HepG2 (cell line): ENCODE results near the gene CPLANE2. TPM values are rescaled to one million over a fixed set of nuclear protein-coding genes. Genes with fewer than 3 reads are reported as not detected.

Experiments used
- EHMT2 ChIP-seq: fragments of 200-600 bp; sonication (generic); IDR thresholded peaks from 2 replicates; pipeline ENCODE4 v1.7.0; 2017; ENCODE audit warnings: antibody characterized with exemption, low read depth, low read length, borderline replicate concordance
- FOSL2 ChIP-seq: sonication (generic); formaldehyde crosslinking; IDR thresholded peaks from 2 replicates; pipeline ENCODE4 v1.4.0; 2020; ENCODE audit warnings: missing genetic modification reagents
- KLF15 ChIP-seq: sonication (generic); formaldehyde crosslinking; IDR thresholded peaks from 2 replicates; pipeline ENCODE4 v1.8.1; 2023; ENCODE audit warnings: borderline replicate concordance, mild to moderate bottlenecking, inconsistent platforms, missing genetic modification reagents, mixed read lengths
- KLF16 ChIP-seq, 2 experiments: sonication (generic) in 1 of 2; formaldehyde crosslinking in 1 of 2; IDR thresholded peaks; 2 replicates each; pipeline versions ENCODE4 v1.6.1 to v1.8.0; 2016 to 2023; ENCODE audit warnings: missing genetic modification reagents in 2 of 2, missing compliant biosample characterization in 1 of 2
- NR2F2 ChIP-seq: IDR thresholded peaks from 2 replicates; pipeline ENCODE4 v1.6.1; 2012; ENCODE audit warnings: low read depth, inconsistent platforms, borderline replicate concordance
- TCF7 ChIP-seq: sonication (generic); IDR thresholded peaks from 2 replicates; pipeline ENCODE4 v1.6.1; 2016; ENCODE audit warnings: antibody characterized with exemption, low read depth
- YEATS4 ChIP-seq: sonication (generic); formaldehyde crosslinking; IDR thresholded peaks from 2 replicates; pipeline ENCODE4 v1.4.0; 2020; ENCODE audit warnings: missing genetic modification reagents, borderline replicate concordance
- ZBTB7B ChIP-seq: sonication (generic); formaldehyde crosslinking; IDR thresholded peaks from 2 replicates; pipeline ENCODE4 v1.4.0; 2020; ENCODE audit warnings: missing genetic modification reagents
- ZFP41 ChIP-seq: sonication (generic); formaldehyde crosslinking; IDR thresholded peaks from 2 replicates; pipeline ENCODE4 v1.4.0; 2020; ENCODE audit warnings: mild to moderate bottlenecking, missing genetic modification reagents, borderline replicate concordance
- ZNF331 ChIP-seq: sonication (generic); formaldehyde crosslinking; IDR thresholded peaks from 2 replicates; pipeline ENCODE4 v1.4.0; 2020; ENCODE audit warnings: missing genetic modification reagents
- ZNF468 ChIP-seq: sonication (generic); formaldehyde crosslinking; IDR thresholded peaks from 2 replicates; pipeline ENCODE4 v1.8.0; 2022; ENCODE audit warnings: mild to moderate bottlenecking, moderate library complexity, missing genetic modification reagents
- ZNF572 ChIP-seq: sonication (generic); formaldehyde crosslinking; IDR thresholded peaks from 2 replicates; pipeline ENCODE4 v1.5.1; 2020; ENCODE audit warnings: mild to moderate bottlenecking, missing genetic modification reagents
- polyA plus RNA-seq, 8 experiments: library from polyadenylated mRNA; depleted of rRNA in 3 of 8; stranded (reverse) in 7 of 8; unstranded in 1 of 8; fragments of >200 nt; fragmentation: Illumina TruSeq in 4 of 8; extraction: Trizol in 4 of 8; gene quantifications; 2 replicates each; pipeline versions ENCODE4 v1.2.1 to v1.2.3, GENCODE V29; 2011 to 2016; ENCODE audit warnings: low read depth in 4 of 8, missing spikeins in 1 of 8, mixed read lengths in 1 of 8; ENCODE audit not compliant: insufficient read depth in 1 of 8
- total RNA-seq, 5 experiments: library from RNA; depleted of rRNA; stranded (reverse); fragments of >200 nt; fragmentation: Illumina TruSeq; extraction: Trizol; gene quantifications; 2 replicates each; pipeline ENCODE4 v1.2.3, GENCODE V29; 2016; ENCODE audit warnings: low read depth in 1 of 5
- TF ChIP-seq, protein P1 (sequence below): sonication (generic); formaldehyde crosslinking; IDR thresholded peaks from 2 replicates; pipeline ENCODE4 v1.8.0; 2022; ENCODE audit warnings: missing genetic modification reagents, mild to moderate bottlenecking, inconsistent platforms, borderline replicate concordance
- TF ChIP-seq, protein P2 (sequence below): sonication (generic); formaldehyde crosslinking; IDR thresholded peaks from 2 replicates; pipeline ENCODE4 v1.5.1; 2020; ENCODE audit warnings: missing genetic modification reagents, mild to moderate bottlenecking, borderline replicate concordance
- TF ChIP-seq, protein P3 (sequence below), 2 experiments: sonication (generic) in 1 of 2; formaldehyde crosslinking in 1 of 2; IDR thresholded peaks; 2 replicates each; pipeline versions ENCODE4 v1.5.1 to v1.6.1; 2011 to 2020; ENCODE audit warnings: borderline replicate concordance in 1 of 2, low read depth in 1 of 2, low read length in 1 of 2, mild to moderate bottlenecking in 1 of 2, missing genetic modification reagents in 1 of 2, moderate library complexity in 1 of 2
- TF ChIP-seq, protein P4 (sequence below): sonication (generic); formaldehyde crosslinking; IDR thresholded peaks from 2 replicates; pipeline ENCODE4 v1.4.0; 2020; ENCODE audit warnings: missing genetic modification reagents
- TF ChIP-seq, protein P5 (sequence below): sonication (generic); formaldehyde crosslinking; IDR thresholded peaks from 2 replicates; pipeline ENCODE4 v1.5.0; 2020; ENCODE audit warnings: missing genetic modification reagents
- TF ChIP-seq, protein P6 (sequence below): fragments of 450-650 bp; IDR thresholded peaks from 2 replicates; pipeline ENCODE4 v1.6.1; 2017; ENCODE audit warnings: mild to moderate bottlenecking

The CPLANE2 gene
- total and polyA plus RNA-seq, 2 of the 13 experiments (the other 11 are each of a cell fraction or from before 2014, with no cell fraction given): 0.29 to 1.6 TPM

DNA sequence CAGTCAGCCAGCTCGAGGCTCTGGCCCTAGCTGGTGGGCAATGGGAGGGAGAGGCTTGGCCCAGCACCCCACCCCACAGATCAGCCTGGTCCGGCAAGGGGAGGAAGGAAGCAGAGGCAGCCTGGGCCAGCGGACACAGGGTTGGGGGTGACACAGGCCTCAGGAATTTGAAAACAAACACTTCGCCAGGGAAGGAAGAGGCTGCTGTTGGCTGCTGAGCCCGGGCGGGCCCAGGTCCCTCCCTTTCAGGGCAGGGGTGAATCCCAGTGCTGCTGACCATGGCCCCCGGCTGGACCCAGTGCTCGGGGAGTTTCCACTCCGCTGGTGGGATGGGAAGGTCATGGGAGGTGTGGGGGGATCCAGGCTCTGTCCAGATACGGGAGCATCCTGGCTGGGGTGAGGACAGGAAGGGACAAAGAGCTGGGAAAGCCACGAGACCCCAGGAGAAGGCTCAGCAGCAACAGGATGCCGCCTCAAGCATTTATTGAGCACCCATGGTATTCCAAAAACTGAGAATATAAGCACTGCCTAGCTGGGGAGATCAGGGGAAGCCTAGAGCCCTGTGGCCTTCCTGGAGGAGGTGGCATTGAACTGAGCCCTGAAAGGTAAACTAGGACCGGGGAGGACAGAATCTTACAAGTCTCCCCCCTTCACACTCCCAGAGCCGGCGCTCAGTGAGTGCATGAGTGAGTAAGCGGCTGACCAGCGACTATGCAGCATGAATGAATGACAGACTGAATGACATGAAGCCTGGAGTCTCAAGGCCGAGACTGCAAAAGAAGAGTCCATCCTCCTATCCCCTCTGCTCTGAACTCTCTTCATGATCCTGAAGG, 54.9 kb downstream of the CPLANE2 start (continued):
- TF ChIP-seq, protein P1, sequence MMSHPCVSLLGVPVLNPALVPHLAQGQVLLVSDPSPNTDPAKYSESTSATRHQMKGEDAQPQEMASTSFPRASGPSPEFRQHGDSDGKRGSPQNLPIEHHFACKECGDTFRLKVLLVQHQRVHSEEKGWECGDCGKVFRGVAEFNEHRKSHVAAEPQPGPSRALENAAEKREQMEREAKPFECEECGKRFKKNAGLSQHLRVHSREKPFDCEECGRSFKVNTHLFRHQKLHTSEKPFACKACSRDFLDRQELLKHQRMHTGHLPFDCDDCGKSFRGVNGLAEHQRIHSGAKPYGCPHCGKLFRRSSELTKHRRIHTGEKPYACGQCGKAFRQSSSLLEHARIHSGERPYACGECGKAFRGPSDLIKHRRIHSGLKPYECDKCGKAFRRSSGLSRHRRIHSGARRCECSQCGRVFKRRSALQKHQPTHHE: no peak
- TF ChIP-seq, protein P2, sequence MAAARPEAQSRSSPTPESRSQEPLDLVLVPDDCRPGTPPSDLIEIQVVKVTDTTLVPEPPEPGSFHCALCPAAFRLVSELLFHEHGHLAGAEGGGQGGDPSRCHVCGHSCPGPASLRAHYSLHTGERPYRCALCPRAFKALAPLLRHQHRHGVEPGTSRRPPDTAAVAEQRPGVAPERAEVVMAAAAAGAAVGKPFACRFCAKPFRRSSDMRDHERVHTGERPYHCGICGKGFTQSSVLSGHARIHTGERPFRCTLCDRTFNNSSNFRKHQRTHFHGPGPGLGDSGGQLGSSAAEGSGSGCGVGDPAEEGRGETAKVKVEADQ (CRISPR knock-in tag): no peak
- TF ChIP-seq, protein P3, sequence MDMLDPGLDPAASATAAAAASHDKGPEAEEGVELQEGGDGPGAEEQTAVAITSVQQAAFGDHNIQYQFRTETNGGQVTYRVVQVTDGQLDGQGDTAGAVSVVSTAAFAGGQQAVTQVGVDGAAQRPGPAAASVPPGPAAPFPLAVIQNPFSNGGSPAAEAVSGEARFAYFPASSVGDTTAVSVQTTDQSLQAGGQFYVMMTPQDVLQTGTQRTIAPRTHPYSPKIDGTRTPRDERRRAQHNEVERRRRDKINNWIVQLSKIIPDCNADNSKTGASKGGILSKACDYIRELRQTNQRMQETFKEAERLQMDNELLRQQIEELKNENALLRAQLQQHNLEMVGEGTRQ (IDR thresholded peaks at IDR 0.05; ENCODE audit: low read depth, low read length): no peak
- TF ChIP-seq, protein P3 (CRISPR knock-in tag; IDR thresholded peaks at IDR 0.05; ENCODE audit: borderline replicate concordance): no peak
- no peak for TF ChIP-seq ZFP41 (CRISPR knock-in tag)
- peak; percentile 94 for TF ChIP-seq ZBTB7B (CRISPR knock-in tag)
- TF ChIP-seq, protein P4, sequence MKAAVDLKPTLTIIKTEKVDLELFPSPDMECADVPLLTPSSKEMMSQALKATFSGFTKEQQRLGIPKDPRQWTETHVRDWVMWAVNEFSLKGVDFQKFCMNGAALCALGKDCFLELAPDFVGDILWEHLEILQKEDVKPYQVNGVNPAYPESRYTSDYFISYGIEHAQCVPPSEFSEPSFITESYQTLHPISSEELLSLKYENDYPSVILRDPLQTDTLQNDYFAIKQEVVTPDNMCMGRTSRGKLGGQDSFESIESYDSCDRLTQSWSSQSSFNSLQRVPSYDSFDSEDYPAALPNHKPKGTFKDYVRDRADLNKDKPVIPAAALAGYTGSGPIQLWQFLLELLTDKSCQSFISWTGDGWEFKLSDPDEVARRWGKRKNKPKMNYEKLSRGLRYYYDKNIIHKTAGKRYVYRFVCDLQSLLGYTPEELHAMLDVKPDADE (CRISPR knock-in tag): no peak
- TF ChIP-seq ZNF572 (CRISPR knock-in tag): no peak
- no peak for TF ChIP-seq NR2F2
- TF ChIP-seq KLF16 (CRISPR knock-in tag; IDR thresholded peaks at IDR 0.05): 0 out of 4 replicates have a peak, but pooled peaks of 1 of the 2 experiments have one; percentile 17
- no peak for TF ChIP-seq EHMT2
- TF ChIP-seq, protein P5, sequence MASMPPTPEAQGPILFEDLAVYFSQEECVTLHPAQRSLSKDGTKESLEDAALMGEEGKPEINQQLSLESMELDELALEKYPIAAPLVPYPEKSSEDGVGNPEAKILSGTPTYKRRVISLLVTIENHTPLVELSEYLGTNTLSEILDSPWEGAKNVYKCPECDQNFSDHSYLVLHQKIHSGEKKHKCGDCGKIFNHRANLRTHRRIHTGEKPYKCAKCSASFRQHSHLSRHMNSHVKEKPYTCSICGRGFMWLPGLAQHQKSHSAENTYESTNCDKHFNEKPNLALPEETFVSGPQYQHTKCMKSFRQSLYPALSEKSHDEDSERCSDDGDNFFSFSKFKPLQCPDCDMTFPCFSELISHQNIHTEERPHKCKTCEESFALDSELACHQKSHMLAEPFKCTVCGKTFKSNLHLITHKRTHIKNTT (CRISPR knock-in tag): no peak
- peak; percentile 62; the same call in 1 of the 2 replicates for TF ChIP-seq YEATS4 (CRISPR knock-in tag)
- TF ChIP-seq TCF7: no peak
- peak; percentile 78; the same call in 1 of the 2 replicates for TF ChIP-seq ZNF331 (CRISPR knock-in tag)
- no peak for TF ChIP-seq ZNF468 (CRISPR knock-in tag)
- TF ChIP-seq, protein P6, sequence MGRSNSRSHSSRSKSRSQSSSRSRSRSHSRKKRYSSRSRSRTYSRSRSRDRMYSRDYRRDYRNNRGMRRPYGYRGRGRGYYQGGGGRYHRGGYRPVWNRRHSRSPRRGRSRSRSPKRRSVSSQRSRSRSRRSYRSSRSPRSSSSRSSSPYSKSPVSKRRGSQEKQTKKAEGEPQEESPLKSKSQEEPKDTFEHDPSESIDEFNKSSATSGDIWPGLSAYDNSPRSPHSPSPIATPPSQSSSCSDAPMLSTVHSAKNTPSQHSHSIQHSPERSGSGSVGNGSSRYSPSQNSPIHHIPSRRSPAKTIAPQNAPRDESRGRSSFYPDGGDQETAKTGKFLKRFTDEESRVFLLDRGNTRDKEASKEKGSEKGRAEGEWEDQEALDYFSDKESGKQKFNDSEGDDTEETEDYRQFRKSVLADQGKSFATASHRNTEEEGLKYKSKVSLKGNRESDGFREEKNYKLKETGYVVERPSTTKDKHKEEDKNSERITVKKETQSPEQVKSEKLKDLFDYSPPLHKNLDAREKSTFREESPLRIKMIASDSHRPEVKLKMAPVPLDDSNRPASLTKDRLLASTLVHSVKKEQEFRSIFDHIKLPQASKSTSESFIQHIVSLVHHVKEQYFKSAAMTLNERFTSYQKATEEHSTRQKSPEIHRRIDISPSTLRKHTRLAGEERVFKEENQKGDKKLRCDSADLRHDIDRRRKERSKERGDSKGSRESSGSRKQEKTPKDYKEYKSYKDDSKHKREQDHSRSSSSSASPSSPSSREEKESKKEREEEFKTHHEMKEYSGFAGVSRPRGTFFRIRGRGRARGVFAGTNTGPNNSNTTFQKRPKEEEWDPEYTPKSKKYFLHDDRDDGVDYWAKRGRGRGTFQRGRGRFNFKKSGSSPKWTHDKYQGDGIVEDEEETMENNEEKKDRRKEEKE: no peak
- no peak; the same call in 1 of the 2 replicates for TF ChIP-seq KLF15
- TF ChIP-seq FOSL2 (CRISPR knock-in tag): peak; percentile 98
